ENCODE measurements around the gene GP2. TPM values are rescaled to one million over a fixed set of nuclear protein-coding genes. Genes with fewer than 3 reads are reported as not detected.

Gene GP2
- total and polyA plus RNA-seq, 2 of the 4 experiments (the other 2 are of a cell fraction) = not detected

GRCh38 chr16:20318006-20318405 lies 9.3 kb downstream of the GP2 start:
- TF ChIP-seq NFE2L2 (IDR thresholded peaks at IDR 0.05; ENCODE audit: low read depth, low read length) (no peak), MAFK (IDR thresholded peaks at IDR 0.05; ENCODE audit: low read depth, low read length) (no peak), ELK1 (IDR thresholded peaks at IDR 0.05; ENCODE audit: borderline replicate concordance, low read depth, low read length) (no peak), RAD21 (IDR thresholded peaks at IDR 0.05; ENCODE audit: low read length) (no peak), MXI1 (IDR thresholded peaks at IDR 0.05; ENCODE audit: borderline replicate concordance, low read depth, low read length) (no peak), POLR2A (IDR thresholded peaks at IDR 0.05; ENCODE audit: low read depth, low read length) (no peak), RCOR1 (IDR thresholded peaks at IDR 0.05; ENCODE audit: insufficient replicate concordance, low read length) (no peak), BHLHE40 (IDR thresholded peaks at IDR 0.05; ENCODE audit: low read depth, low read length) (no peak)
- Histone ChIP-seq H2AK9ac (replicated peaks; ENCODE audit: low read depth, low read length, poor library complexity) (no peak overlapping the region), H3K9ac (ENCODE audit: low read depth, low read length) (no peak overlapping the region), H3K18ac (ENCODE audit: low read depth, low read length) (no peak overlapping the region), H4K5ac (ENCODE audit: low read depth, low read length) (no peak overlapping the region), H3K9me3 (ENCODE audit: control insufficient read depth, insufficient read depth, low read length) (peaks cover 19% of the 10 kb centered on the region; the same call in 1 of the 2 replicates), H3K23ac (ENCODE audit: low read depth, low read length) (no peak overlapping the region), H3K4me2 (ENCODE audit: low read depth, low read length) (no peak overlapping the region), H2BK5ac (ENCODE audit: low read depth, low read length, poor library complexity, severe bottlenecking) (no peak overlapping the region), H3K27me3 (ENCODE audit: control insufficient read depth, insufficient read depth, low read length) (no peaks in the 10 kb centered on the region), H3K9me1 (ENCODE audit: insufficient read depth, low read length) (no peaks in the 10 kb centered on the region), H3K36me3 (ENCODE audit: control insufficient read depth, insufficient read depth, low read length) (no peaks in the 10 kb centered on the region), H4K91ac (ENCODE audit: insufficient read depth, low read depth, low read length) (no peak overlapping the region), H3K4me3 (ENCODE audit: insufficient read depth, low read depth, low read length) (no peak overlapping the region), H2BK15ac (ENCODE audit: low read depth, low read length) (no peak overlapping the region), H3K27ac (ENCODE audit: insufficient read depth, low read length) (no peak overlapping the region), H3K14ac (replicated peaks; ENCODE audit: low read depth, low read length) (no peak overlapping the region), H4K20me1 (ENCODE audit: insufficient read depth, low read length) (no peaks in the 10 kb centered on the region), H2BK120ac (ENCODE audit: low read depth, low read length) (no peak overlapping the region), H3K4ac (ENCODE audit: low read depth, low read length) (no peak overlapping the region), H4K8ac (ENCODE audit: low read depth in 2 of 2, low read length in 2 of 2) (no peak overlapping the region), H3K4me1 (ENCODE audit: control insufficient read depth, insufficient read depth, low read length) (no peaks in the 10 kb centered on the region), H2AFZ (replicated peaks; ENCODE audit: low read length, poor library complexity) (no peak overlapping the region), H2BK20ac (ENCODE audit: low read depth, low read length) (no peak overlapping the region), H3K79me1 (ENCODE audit: low read depth in 1 of 2, low read length in 2 of 2) (no peaks in the 10 kb centered on the region), H3K56ac (ENCODE audit: extremely low read depth, insufficient read depth, low read length) (no peak overlapping the region), H2AK5ac (ENCODE audit: low read depth, low read length) (no peak overlapping the region)
- POLR2A ChIA-PET (ENCODE audit: unreplicated experiment) = no interaction called here
- in situ Hi-C loops (cut with MboI; ENCODE audit: low sequenced_read_pairs) (no loop called here), intact Hi-C loops (cut with micrococcal nuclease) (no loop called here), dilution Hi-C loops (cut with HindIII; ENCODE audit: low sequenced_read_pairs, unreplicated experiment) (no loop called here)
- BruUV-seq (replicated peaks) = no TSS peak
- no CpG with 5 or more reads among the region's 7 CpGs for WGBS, 2 experiments (ENCODE audit: extremely low coverage in 2 of 2, insufficient read length in 1 of 2)
- CTCF ChIA-PET = no interaction called here
- no peak for DNase-seq
- no peak for ATAC-seq (ENCODE audit: low read depth)
